H1 (cell line): ENCODE results near the gene C15orf40. TPM values are rescaled to one million over a fixed set of nuclear protein-coding genes. Genes with fewer than 3 reads are reported as not detected.

Experiments
- JUND ChIP-seq: IDR thresholded peaks from 2 replicates; pipeline ENCODE4 v1.6.1; 2011; ENCODE audit warnings: mild to moderate bottlenecking, improper control_type of control experiment, low read length
- POLR2AphosphoS5 ChIP-seq: IDR thresholded peaks from 2 replicates; pipeline ENCODE4 v1.6.1; 2011; ENCODE audit warnings: low read depth, low read length
- SAP30 ChIP-seq: fragments of 300-600 bp; sonication (generic); IDR thresholded peaks from 2 replicates; pipeline ENCODE4 v1.7.1; 2012; ENCODE audit warnings: low read length, moderate library complexity, mild to moderate bottlenecking, inconsistent platforms; ENCODE audit not compliant: insufficient read depth, insufficient replicate concordance
- SP1 ChIP-seq: IDR thresholded peaks from 2 replicates; pipeline ENCODE4 v1.6.1; 2011; ENCODE audit warnings: low read depth, low read length
- TEAD4 ChIP-seq: IDR thresholded peaks from 2 replicates; pipeline ENCODE4 v1.6.1; 2012; ENCODE audit warnings: low read depth, low read length, inconsistent platforms, mixed read lengths
- polyA plus RNA-seq, 7 experiments: library from polyadenylated mRNA; depleted of rRNA in 3 of 7; stranded (reverse) in 5 of 7; unstranded in 2 of 7; fragments of >200 nt in 5 of 7; fragments of 200-250 nt in 2 of 7; gene quantifications; 1 replicate in 5 of 7; 2 replicates in 1 of 7; 4 replicates in 1 of 7; pipeline versions ENCODE4 v1.2.1 to v1.2.3, GENCODE V29; 2011 to 2013; ENCODE audit warnings: missing spikeins in 2 of 7, mixed read lengths in 2 of 7
- total RNA-seq: library from RNA; stranded (reverse); fragmentation: NEBNext Ultra II Directional; extraction: Animal tissue kit (Norgen Biotek cat#: 25700); gene quantifications from 2 replicates; pipeline ENCODE4 v1.2.1, GENCODE V29; 2021

The C15orf40 gene
- total and polyA plus RNA-seq, 2 of the 8 experiments (the other 6 are each of a cell fraction or from before 2014, with no cell fraction given): 10.7 TPM

DNA sequence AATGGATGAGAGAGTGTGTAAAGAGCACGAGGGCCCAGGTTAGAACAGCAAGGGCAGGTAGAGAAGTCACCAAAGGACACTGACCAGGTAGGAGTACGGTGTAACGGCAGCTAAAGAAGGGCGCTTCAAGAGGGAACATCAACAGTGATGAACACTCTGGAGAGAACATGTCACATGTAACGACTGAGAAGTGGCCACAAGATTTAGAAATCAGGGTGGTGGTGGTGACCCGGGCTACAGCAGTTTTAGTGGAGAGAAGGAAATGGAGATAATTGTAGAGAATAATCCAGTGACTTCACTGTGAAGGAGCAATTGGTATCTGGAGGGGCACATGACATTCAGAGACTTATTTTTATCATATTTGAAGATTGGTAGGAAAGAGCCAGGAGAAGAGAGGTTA, 1.2 kb upstream of the C15orf40 start (continued):
- TF ChIP-seq SAP30 (no peak), POLR2AphosphoS5 (no peak), SP1 (no peak), TEAD4 (no peak), JUND (no peak)
- TF ChIP-seq, all 59 proteins: peak for 0
